DND-41 (cell line): ENCODE results near the gene CRYBG1.

Source experiments
- CTCF ChIP-seq: IDR thresholded peaks from 2 replicates; pipeline ENCODE4 v1.5.1; 2012; ENCODE audit warnings: borderline replicate concordance, low read length, moderate library complexity, mild to moderate bottlenecking; ENCODE audit not compliant: poor library complexity, severe bottlenecking; ENCODE audit errors: extremely low read depth
- EZH2 ChIP-seq: IDR thresholded peaks from 3 replicates; pipeline ENCODE4 v1.6.1; 2012; ENCODE audit warnings: borderline replicate concordance, low read depth, mild to moderate bottlenecking, moderate library complexity, low read length, inconsistent platforms; ENCODE audit not compliant: severe bottlenecking

GRCh38 chr6:106434530-106434929, 74.0 kb downstream of the CRYBG1 start:
- TF ChIP-seq CTCF (no peak), EZH2 (no peak)
